Stimulated activated effector memory CD8-positive, alpha-beta T cell treated with anti-CD3 and anti-CD28 coated beads, Interleukin-12 subunit alpha, Interleukin-12 subunit beta, amount 100 ng/mL, for 72 hours (primary cell): ENCODE results near the gene SLC25A25.
"Not testable (repeated sequence)": the region's sequence is repeated elsewhere in the genome, so short reads cannot be mapped to it uniquely, and the experiment has no call there.

Source experiments
- ATAC-seq: fragments of 150-1000 bp; cut with Tn5 transposase; 2 replicates; pipeline ENCODE4 v1.10.0; 2021
- DNase-seq, 2 donors: peaks; one replicate each; pipeline ENCODE4 v3.0.0; 2021 to 2022; ENCODE audit warnings: low spot score in 2 of 2
- H3K27ac Mint-ChIP-seq: one replicate; pipeline ENCODE4 v1.8.0; 2022; ENCODE audit warnings: mild to moderate bottlenecking, mixed read lengths
- H3K36me3 Mint-ChIP-seq: one replicate; pipeline ENCODE4 v1.8.0; 2022; ENCODE audit warnings: mild to moderate bottlenecking, mixed read lengths
- H3K4me1 Mint-ChIP-seq: one replicate; pipeline ENCODE4 v1.8.0; 2022; ENCODE audit warnings: mixed read lengths
- H3K4me3 Mint-ChIP-seq: one replicate; pipeline ENCODE4 v1.8.0; 2022; ENCODE audit warnings: mild to moderate bottlenecking, mixed read lengths
- H3K9me3 Mint-ChIP-seq: one replicate; pipeline ENCODE4 v1.8.0; 2022; ENCODE audit warnings: mixed read lengths

SLC25A25 gene

DNA sequence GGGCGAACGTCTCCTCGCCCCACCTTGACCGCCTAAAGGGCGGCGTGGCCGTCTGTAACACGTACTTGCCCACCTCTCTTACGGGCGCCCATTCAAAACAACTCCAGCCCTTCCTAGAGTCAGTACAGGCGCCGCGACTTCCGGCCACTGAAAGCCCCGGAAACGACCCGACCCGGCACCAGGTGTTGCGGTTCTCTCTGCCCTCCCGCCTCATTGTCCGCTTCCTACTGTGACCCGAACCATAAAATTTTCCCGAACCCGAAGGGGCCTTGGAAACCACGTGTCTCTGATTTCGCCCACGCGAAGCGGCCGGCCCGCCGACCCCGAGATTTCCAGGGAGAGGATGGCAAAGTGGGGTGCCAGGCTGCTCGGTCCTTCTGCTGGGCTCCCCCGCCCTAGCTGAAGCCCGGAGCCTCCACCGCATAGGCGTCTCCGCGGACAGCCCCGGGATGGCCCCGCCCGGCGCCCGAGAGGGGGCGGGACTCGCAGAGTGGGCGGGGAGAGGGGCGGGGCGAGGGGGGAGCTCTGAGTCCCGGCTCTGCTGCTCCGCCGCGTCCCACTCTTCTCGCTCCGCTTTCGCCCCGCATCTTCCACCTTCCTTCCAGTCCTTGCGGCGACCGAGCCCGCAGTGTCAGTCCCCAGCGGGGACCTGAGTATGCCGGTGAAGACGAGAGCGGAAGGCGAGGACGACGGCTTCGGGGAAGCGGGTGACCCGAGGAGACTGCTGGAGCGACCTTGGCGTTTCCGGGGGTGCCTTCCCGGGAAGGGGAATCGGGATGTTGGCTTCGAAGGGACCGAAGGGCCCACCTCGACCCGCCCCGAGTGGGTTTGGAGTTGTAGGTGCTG, 60.2 kb downstream of the SLC25A25 start:
- Mint-ChIP-seq H3K4me1 (peaks cover 43% of the 10 kb centered on the region), H3K4me3 (peak overlapping the region; percentile 98), H3K36me3 (peaks cover 24% of the 10 kb centered on the region), H3K27ac (peak overlapping the region; percentile 99), H3K9me3 (no peaks in the 10 kb centered on the region)
- ATAC-seq (peak; percentile 82), DNase-seq (peak; percentile 86 to 96)

DNA sequence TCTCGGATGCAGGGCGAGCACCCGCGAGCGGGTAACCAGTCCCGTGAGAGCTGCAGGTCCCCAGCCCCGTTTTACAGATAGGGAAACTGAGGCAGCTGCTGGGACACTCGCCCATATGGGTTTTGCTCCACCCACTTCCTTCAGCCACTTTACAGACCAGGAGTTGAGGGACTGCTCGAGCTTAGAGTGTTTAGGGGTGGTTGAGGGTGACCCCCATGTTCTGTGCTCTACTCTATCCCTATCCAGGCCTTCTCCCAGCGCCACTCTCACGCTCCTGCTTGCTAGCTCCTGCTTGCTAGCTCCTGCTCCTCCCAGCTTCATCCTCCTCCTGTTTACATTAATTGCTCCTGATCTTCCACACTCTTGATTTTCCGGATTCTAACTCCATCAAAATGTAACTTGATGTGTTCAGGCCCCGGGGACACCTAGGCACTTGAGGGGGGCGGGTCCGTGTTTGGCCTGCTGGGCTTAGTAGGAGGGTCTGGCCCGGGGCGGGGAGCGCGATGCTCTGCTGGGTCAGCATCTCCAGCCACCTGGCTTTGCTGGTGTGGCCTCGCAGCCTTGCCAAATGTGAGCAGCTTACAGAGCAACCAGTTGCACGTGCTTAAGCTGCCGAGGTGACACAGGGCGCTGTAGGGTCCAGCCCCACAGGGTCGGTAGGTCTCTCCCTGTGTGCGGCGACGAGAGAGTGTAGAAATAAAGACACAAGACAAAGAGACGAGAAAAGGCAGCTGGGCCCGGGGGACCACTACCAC, 61.0 kb downstream of the SLC25A25 start:
- peaks cover 16% of the 10 kb centered on the region for H3K36me3 Mint-ChIP-seq
- H3K27ac Mint-ChIP-seq, result peak overlapping the region; percentile 99
- H3K4me1 Mint-ChIP-seq, result peaks cover 43% of the 10 kb centered on the region
- DNase-seq (no peak), ATAC-seq (no peak)
- no peaks in the 10 kb centered on the region for H3K9me3 Mint-ChIP-seq
- H3K4me3 Mint-ChIP-seq, result peak overlapping the region; percentile 98

DNA sequence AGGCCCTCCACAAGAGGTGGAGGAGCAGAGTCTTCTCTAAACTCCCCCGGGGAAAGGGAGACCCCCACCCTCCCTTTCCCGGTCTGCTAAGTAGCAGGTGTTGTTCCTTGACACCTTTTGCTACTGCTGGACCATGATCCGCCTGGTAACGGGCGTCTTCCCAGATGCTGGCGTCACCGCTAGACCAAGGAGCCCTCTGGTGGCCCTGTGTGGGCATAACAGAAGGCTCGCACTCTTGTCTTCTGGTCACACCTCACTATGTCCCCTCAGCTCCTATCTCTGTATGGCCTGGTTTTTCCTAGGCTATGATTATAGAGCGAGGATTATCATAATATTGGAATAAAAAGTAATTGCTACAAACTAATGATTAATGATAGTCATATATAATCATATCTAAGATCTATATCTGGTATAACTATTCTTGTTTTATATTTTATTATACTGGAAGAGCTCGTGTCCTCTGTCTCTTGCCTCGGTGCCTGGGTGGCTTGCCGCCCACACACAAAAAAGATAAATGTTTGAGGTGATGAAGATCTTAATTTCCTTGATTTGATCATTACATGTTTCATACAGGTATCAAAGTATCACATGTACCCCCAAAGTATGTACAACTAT, 62.1 kb downstream of the SLC25A25 start:
- Mint-ChIP-seq H3K4me3 (peak overlapping the region; percentile 98), H3K4me1 (peaks cover 34% of the 10 kb centered on the region)
- not testable (repeated sequence) for ATAC-seq, H3K36me3 Mint-ChIP-seq, H3K9me3 Mint-ChIP-seq, H3K27ac Mint-ChIP-seq
- DNase-seq, result peak in 1 of 2 donors; percentile 73

DNA sequence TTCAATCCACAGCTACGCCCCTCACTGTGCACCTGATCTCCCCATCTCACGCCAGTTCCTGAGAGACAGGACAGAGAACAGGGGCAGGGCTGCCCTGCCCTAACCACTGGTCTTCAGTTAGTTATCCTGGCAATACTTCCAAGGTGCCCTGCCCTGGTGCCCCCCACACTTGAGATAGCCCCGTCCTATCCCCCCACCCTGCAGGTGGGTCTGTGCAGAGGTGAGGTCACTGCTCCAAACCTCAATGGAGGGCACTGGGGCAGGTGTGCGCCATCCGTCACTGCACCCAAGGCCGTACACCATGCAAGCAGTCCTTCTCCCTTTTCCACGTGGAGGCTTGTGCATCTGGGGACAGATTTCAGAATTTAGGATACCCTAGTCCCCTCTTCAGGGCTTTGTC, 62.6 kb downstream of the SLC25A25 start:
- not testable (repeated sequence) for H3K4me3 Mint-ChIP-seq, H3K36me3 Mint-ChIP-seq, H3K9me3 Mint-ChIP-seq, DNase-seq, H3K27ac Mint-ChIP-seq, ATAC-seq
- peaks cover 29% of the 10 kb centered on the region for H3K4me1 Mint-ChIP-seq

DNA sequence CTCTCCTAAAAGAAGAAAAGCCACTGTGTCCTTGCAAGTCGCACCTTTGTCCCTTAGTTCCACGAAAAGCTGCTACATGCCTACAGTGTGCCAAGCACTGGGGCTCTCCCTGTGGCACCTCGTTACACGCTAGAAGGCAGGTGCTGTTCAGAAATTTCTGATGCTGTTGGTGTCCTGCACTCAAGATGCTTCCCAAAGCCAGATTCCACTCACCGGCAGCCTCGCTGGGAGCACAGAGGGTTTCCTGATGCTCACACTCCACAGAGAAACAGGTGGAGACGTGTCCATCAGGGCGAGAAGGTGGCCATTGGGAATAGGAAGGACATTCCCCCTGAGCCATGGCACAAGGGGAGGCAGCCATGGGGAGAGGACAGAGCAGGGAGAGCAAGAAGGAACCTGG, 63.3 kb downstream of the SLC25A25 start:
- not testable (repeated sequence) for ATAC-seq, H3K9me3 Mint-ChIP-seq, H3K36me3 Mint-ChIP-seq, DNase-seq, H3K27ac Mint-ChIP-seq, H3K4me3 Mint-ChIP-seq
- H3K4me1 Mint-ChIP-seq, result peaks cover 26% of the 10 kb centered on the region

DNA sequence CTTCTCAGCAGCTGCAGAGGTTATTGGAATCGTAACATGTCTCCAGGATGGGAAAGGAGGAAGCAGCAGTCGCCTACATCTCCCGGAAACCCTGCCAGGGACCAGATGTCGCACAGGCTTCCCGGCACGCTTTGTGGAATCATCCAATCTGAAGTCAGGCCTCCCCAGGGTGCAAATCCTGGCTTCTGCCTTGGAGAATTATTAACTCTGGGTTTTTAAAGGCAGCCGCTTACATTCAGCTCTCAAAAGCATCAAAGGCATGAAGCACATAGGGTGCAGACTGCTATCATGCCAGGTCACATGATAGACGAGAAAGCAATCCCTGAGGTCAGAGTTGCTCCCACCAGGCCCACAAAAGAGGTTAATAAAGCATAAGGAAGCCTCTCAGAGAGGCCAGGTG, 64.1 kb downstream of the SLC25A25 start:
- H3K9me3 Mint-ChIP-seq, H3K36me3 Mint-ChIP-seq, ATAC-seq, DNase-seq, H3K4me3 Mint-ChIP-seq, H3K27ac Mint-ChIP-seq: not testable (repeated sequence)
- peaks cover 24% of the 10 kb centered on the region for H3K4me1 Mint-ChIP-seq

DNA sequence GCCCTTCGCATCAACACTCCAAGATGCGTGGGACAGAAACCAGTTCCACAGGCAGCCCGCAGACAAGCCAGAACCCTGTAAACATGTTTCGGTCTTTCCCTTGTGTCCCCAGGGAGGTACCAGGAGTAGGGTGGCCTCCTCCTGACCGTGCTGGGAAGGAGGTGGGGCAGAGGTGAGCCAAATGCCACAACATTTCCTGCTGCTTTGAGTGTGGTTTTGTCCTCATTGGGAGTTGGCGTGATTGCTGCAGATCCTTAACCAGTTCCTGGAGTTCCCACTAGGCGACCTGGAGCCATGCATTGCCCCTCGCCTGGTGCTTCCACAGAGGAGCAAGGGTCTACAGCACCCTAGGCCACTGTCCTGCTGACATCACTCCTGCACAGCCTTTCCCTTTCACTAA, 67.5 kb downstream of the SLC25A25 start:
- DNase-seq, H3K4me3 Mint-ChIP-seq, H3K4me1 Mint-ChIP-seq, H3K36me3 Mint-ChIP-seq, ATAC-seq, H3K27ac Mint-ChIP-seq, H3K9me3 Mint-ChIP-seq: not testable (repeated sequence)

DNA sequence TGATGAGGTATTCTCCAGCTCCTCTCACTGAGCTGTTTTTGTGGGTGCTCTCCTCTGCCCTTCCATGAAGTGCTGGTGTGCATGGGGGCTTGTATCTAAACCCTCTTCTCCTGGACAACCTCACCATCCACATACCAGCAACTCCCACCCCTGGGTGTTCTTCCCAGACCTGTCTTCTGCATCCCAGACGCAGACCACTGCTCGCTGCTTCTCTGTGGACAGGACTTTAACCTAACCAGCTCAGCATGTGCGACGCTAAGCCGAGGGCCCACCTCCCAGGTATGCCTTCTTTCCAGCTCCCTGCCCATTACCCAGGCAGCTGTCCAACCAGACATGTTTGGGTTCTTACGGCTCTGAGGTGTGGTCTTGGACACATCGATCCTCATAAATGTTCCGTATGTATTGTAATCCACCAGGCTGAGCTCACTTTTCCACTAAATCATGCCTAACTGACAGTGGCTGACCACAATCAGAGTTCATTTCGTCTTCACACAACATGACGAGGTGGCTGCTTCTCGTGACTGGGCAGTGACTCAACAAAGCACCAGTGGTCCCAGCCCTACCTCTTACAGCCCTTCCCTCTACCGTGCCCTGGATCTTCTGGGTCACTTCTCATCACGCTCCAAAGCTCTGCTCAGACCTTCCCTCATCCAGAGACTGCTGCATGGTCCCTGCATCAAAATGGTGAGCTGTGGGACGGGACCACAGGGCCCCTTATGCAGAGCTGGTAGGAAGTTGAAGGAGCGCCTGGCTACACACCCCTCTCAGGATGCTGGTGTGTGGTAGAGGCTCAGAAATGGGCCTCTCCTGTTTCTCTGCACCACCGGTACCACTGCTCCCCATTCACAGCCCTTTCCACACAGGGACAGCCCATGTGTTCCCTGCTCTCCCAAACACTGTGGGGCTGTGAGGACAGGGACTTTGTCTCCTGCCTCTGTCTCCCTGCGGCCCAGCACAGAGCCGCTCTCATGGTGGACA, 69.1 kb downstream of the SLC25A25 start:
- DNase-seq, result no peak
- peak overlapping the region; percentile 64 for H3K27ac Mint-ChIP-seq
- no peaks in the 10 kb centered on the region for H3K36me3 Mint-ChIP-seq

DNA sequence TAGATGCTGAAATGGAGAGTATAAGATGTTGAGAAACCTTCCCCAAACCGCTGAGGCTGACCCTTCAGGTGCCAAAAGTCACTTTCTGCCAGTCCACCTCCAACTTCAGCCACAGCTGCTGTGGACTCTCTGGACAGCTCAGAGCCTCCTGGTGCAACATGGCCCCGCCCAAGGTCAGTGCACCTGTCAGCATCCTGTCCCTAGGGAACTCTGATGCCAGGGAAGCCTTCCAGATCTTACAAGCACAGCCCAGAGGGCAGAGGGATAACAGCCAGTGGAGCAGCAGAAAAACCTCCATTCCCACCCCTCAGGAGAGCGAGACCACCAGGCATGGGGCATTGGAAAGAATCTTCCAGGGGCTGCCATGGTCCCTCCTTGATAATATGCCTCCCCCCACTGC, 70.0 kb downstream of the SLC25A25 start:
- peaks cover 11% of the 10 kb centered on the region for H3K4me1 Mint-ChIP-seq
- ATAC-seq, result no peak

More for the DNA sequence above, 69.1 kb downstream of the SLC25A25 start:
- Mint-ChIP-seq H3K9me3 (no peaks in the 10 kb centered on the region), H3K4me3 (no peak overlapping the region), H3K4me1 (peaks cover 8% of the 10 kb centered on the region)
- peak; percentile 34 for ATAC-seq

DNA sequence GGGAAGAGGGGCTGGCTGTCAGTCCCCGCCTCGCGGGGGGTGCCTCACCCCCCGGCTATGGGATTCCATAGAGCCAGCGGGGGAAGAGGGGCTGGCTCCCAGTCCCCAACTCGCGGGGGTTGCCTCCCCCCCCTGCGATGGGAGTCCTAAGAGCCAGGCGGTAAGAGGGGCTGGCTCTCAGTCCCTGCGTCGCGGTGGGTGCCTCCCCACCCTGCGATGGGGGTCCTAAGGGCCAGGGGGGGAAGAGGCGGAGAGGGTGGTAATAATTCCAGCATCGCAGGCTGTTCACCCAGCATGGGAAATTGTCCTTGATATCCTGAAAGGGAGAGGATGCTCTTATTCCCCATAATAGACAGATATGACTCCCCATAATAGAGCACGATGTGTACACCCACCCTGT, 71.6 kb downstream of the SLC25A25 start:
- no peaks in the 10 kb centered on the region for H3K9me3 Mint-ChIP-seq
- no peak overlapping the region for H3K4me3 Mint-ChIP-seq
- peaks cover 11% of the 10 kb centered on the region for H3K4me1 Mint-ChIP-seq
- H3K27ac Mint-ChIP-seq, result no peak overlapping the region
- H3K36me3 Mint-ChIP-seq, result no peaks in the 10 kb centered on the region
- DNase-seq (no peak), ATAC-seq (no peak)

More for the DNA sequence above, 70.0 kb downstream of the SLC25A25 start:
- no peaks in the 10 kb centered on the region for H3K9me3 Mint-ChIP-seq
- H3K4me3 Mint-ChIP-seq, result no peak overlapping the region
- peak overlapping the region; percentile 64 for H3K27ac Mint-ChIP-seq
- no peak for DNase-seq
- no peaks in the 10 kb centered on the region for H3K36me3 Mint-ChIP-seq

DNA sequence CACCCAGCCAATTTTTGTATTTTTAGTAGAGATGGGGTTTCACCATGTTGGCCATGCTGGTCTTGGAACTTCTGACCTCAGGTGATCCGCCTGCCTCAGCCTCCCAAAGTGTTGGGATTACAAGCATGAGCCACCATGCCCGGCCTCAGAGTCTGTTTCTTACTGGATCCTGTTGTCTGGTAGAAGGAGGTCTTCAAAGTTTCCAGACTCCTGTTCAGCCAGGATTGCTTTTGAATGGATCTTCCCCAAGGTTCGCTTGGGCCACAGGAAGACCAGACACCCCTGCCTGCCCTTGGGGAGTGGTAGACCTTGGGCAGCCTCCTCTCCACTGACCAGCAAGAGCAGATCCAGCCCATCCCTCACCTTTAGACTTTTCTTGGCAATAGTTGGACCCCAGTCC, 73.6 kb downstream of the SLC25A25 start:
- no peak for ATAC-seq
- H3K36me3 Mint-ChIP-seq, result no peaks in the 10 kb centered on the region
- peak overlapping the region; percentile 35 for H3K27ac Mint-ChIP-seq
- peaks cover 6% of the 10 kb centered on the region for H3K4me1 Mint-ChIP-seq
- H3K9me3 Mint-ChIP-seq, result no peaks in the 10 kb centered on the region
- no peak for DNase-seq
- H3K4me3 Mint-ChIP-seq, result no peak overlapping the region

DNA sequence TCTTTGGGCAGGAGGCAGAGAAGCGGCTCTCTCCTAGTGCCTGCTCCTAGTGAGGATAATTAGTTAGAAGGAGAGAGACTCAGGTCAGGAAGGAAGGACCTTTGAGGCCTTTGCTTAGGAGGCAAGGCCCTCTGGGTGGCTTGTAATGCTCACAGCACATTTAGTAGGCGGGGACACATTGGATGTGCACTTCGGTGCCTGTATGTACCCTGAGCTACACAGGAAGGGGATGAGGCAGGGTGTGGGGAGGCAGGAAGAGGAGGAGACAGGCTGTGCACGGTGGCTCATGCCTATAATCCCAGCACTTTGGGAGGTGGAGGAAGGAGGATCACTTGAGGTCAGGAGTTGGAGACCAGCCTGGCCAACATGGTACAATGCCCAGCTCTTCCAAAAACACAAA, 74.0 kb downstream of the SLC25A25 start:
- no peaks in the 10 kb centered on the region for H3K9me3 Mint-ChIP-seq
- peaks cover 6% of the 10 kb centered on the region for H3K4me1 Mint-ChIP-seq
- DNase-seq, result no peak
- ATAC-seq, result no peak
- H3K36me3 Mint-ChIP-seq, result no peaks in the 10 kb centered on the region
- H3K4me3 Mint-ChIP-seq, result no peak overlapping the region
- H3K27ac Mint-ChIP-seq, result peak overlapping the region; percentile 35

DNA sequence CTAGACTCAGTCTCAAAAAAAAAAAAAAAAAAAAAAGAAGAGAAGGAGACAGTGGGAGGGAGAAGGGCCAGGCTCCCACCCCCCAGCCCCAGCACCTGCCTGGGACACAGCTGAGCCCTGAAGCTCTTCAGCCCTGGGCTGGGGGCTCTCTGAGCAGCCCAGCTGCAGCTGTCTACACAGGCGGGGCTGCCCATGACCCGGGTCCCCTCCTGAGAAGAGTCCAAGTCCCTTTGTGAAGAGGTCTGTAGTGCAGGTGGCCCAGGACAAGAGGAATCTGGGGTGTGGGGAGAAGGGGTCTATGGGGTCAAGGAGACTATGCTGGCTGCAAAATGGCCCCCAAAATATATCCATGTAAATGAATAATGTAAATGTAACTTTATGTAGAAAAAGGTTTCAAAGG, 74.6 kb downstream of the SLC25A25 start:
- ATAC-seq, result no peak
- DNase-seq, result no peak
- H3K36me3 Mint-ChIP-seq, result no peaks in the 10 kb centered on the region
- no peak overlapping the region for H3K4me3 Mint-ChIP-seq
- H3K27ac Mint-ChIP-seq, result peak overlapping the region; percentile 35
- H3K4me1 Mint-ChIP-seq, result peaks cover 6% of the 10 kb centered on the region
- no peaks in the 10 kb centered on the region for H3K9me3 Mint-ChIP-seq

DNA sequence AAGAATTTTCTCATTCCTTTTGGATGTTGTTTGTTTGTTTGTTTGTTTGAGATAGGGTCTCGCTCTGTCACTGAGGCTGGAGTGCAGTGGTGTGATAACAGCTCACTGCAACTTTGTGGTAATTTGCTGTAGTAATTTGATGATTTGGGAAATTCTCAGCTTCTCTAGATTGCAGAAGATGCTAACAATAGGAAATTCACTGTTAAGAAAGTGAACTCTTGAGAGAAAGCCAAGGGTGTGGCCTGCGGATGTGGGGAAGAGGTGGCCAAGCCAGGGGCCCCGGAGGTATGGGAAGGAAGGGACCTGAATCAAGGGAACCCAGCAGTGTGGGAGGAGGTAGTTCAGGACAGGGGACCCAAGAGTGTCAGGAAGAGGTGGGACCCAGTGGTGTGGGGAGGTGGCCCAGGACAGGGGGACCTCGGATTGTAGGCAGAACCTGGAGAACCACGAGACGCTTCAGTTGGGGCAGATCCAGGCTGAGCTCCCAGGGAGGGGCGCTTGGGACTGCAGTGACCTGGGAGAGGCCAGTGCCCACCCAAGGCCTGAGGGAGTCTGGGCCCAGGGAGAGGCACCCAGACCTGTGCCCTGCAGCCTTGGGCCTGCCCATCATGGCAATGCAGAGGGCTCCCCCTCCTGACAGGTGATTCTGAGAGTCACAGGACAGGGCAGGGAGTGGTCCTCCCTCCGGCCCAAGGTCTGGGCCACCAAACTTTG, 75.7 kb downstream of the SLC25A25 start:
- Mint-ChIP-seq H3K9me3 (no peaks in the 10 kb centered on the region), H3K27ac (peak overlapping the region; percentile 84), H3K36me3 (no peaks in the 10 kb centered on the region), H3K4me1 (peaks cover 6% of the 10 kb centered on the region), H3K4me3 (no peak overlapping the region)
- ATAC-seq (no peak), DNase-seq (no peak)
